Fibroblast of lung (primary cell): Measurements from ENCODE around the gene TMEM179. TPM values are rescaled to one million over a fixed set of nuclear protein-coding genes. Genes with fewer than 3 reads are reported as not detected.

Experiments
- DNase-seq, 2 donors: peaks; one replicate each; pipeline versions ENCODE4 v3.0.0 to v3.0.0-alpha.2; 2010; ENCODE audit warnings: low read depth in 2 of 2
- H2AFZ ChIP-seq: 2 replicates; pipeline ENCODE4 v1.5.1; 2012; ENCODE audit warnings: low read length, control low read depth, inconsistent platforms
- H3K27ac ChIP-seq: 2 replicates; pipeline ENCODE4 v1.5.1; 2011; ENCODE audit warnings: low read length, control low read depth; ENCODE audit not compliant: insufficient read depth
- H3K27me3 ChIP-seq: 2 replicates; pipeline ENCODE4 v1.5.1; 2011; ENCODE audit warnings: mild to moderate bottlenecking, low read length; ENCODE audit not compliant: control insufficient read depth, insufficient read depth
- H3K36me3 ChIP-seq: 2 replicates; pipeline ENCODE4 v1.5.1; 2011; ENCODE audit warnings: low read length; ENCODE audit not compliant: control insufficient read depth, insufficient read depth
- H3K4me1 ChIP-seq: 2 replicates; pipeline ENCODE4 v1.5.1; 2011; ENCODE audit warnings: low read length; ENCODE audit not compliant: control insufficient read depth, insufficient read depth; ENCODE audit errors: extremely low read depth
- H3K4me2 ChIP-seq: 2 replicates; pipeline ENCODE4 v1.5.1; 2011; ENCODE audit warnings: low read length, control low read depth; ENCODE audit not compliant: insufficient read depth; ENCODE audit errors: extremely low read depth
- H3K4me3 ChIP-seq, 4 experiments: fragments of 200-600 bp in 1 of 4; sonication (generic) in 1 of 4; replicated peaks in 1 of 4; 2 replicates each; pipeline ENCODE4 v1.5.1; 2011 to 2016; ENCODE audit warnings: low read length in 4 of 4, low read depth in 3 of 4, mild to moderate bottlenecking in 3 of 4, control low read depth in 2 of 4, inconsistent platforms in 1 of 4, mixed read lengths in 1 of 4; ENCODE audit not compliant: insufficient read depth in 1 of 4; ENCODE audit errors: control extremely low read depth in 1 of 4
- H3K79me2 ChIP-seq: 2 replicates; pipeline ENCODE4 v1.5.1; 2012; ENCODE audit warnings: mild to moderate bottlenecking, low read length, inconsistent platforms; ENCODE audit not compliant: control insufficient read depth, insufficient read depth
- H3K9ac ChIP-seq: 2 replicates; pipeline ENCODE4 v1.5.1; 2011; ENCODE audit warnings: mild to moderate bottlenecking, low read length, control low read depth; ENCODE audit not compliant: insufficient read depth
- H3K9me3 ChIP-seq: 2 replicates; pipeline ENCODE4 v1.5.1; 2012; ENCODE audit warnings: low read depth, low read length; ENCODE audit not compliant: control insufficient read depth, insufficient read depth
- H4K20me1 ChIP-seq: 2 replicates; pipeline ENCODE4 v1.5.1; 2011; ENCODE audit warnings: low read length; ENCODE audit not compliant: control insufficient read depth, insufficient read depth; ENCODE audit errors: extremely low read depth
- EZH2 ChIP-seq: IDR thresholded peaks from 2 replicates; pipeline ENCODE4 v1.5.1; 2012; ENCODE audit warnings: low read length, control low read depth, mild to moderate bottlenecking; ENCODE audit errors: missing control alignments
- polyA plus RNA-seq, 2 donors: library from polyadenylated mRNA; depleted of rRNA in 1 of 2; stranded (reverse) in 1 of 2; unstranded in 1 of 2; fragments of >200 nt; gene quantifications; 2 replicates each; pipeline ENCODE4 v1.2.1, GENCODE V29; 2011 to 2012; ENCODE audit warnings: missing spikeins in 1 of 2
- total RNA-seq: library from RNA; depleted of rRNA; stranded (reverse); fragments of >200 nt; gene quantifications from 2 replicates; pipeline ENCODE4 v1.2.1, GENCODE V29; 2014
- TF ChIP-seq, protein P1 (sequence below), 2 donors: IDR thresholded peaks in 1 of 2; conservative IDR thresholded peaks in 1 of 2; 1 replicate in 1 of 2; 2 replicates in 1 of 2; pipeline ENCODE4 v1.5.1; 2011 to 2012; ENCODE audit warnings: low read length in 2 of 2, control low read depth in 1 of 2, inconsistent platforms in 1 of 2, low read depth in 1 of 2, mild to moderate bottlenecking in 1 of 2

The TMEM179 gene
- total and polyA plus RNA-seq, 2 donors (not counting 1 experiment from before 2014, with no cell fraction given): under 0.01 to 0.03 TPM

DNA sequence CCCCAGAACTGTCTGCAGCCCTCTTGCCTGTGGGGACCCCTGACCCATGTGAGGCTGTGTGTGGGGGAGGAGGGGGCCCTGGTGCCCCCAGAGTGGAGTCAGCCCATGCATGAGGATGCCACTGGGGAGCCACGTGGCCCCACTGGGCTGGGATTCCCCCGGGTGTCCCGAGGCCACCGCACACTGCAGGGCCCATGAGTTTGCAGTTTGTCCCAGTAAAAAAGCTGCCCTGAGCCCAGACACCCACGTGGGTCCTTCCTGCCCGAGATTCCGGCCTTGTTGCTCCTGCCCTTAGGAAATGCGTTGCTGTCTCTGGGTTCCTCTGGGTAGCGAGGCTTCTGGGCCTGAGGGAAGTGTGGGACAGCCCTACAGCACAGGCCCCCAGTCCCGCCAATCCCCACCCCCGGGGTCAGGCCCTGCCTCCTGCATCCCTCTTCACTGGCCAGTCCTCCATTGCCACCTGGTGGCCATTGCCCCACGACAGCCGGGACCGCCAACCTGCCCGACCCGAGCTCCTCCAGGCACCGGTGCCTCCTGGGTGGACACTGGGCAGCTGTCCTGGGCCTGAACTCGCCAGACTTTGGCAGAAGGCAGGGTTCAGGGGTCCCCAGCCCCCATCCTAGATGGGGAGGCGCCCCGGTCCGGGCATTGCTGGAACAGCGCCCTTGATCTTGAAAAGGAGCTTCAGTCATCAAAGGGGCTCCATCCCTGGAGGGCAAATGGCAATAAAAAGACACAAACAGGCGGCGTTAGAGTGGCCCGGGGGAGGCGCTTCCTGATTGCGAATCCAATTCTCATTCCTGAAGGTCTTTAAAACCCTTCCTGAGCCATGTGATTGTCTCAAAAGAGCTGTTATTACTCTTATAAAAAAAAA lies 40.6 kb downstream of the TMEM179 start:
- Histone ChIP-seq H3K36me3 (no peaks in the 10 kb centered on the region), H3K79me2 (no peaks in the 10 kb centered on the region), H3K4me3 (no peak overlapping the region), H2AFZ (no peak overlapping the region), H3K9ac (no peak overlapping the region), H3K4me2 (no peak overlapping the region), H3K27me3 (no peaks in the 10 kb centered on the region), H4K20me1 (no peaks in the 10 kb centered on the region), H3K27ac (no peak overlapping the region), H3K9me3 (no peaks in the 10 kb centered on the region), H3K4me1 (no peaks in the 10 kb centered on the region)
- peak; percentile 32 to 39 for DNase-seq
- TF ChIP-seq, protein P1, sequence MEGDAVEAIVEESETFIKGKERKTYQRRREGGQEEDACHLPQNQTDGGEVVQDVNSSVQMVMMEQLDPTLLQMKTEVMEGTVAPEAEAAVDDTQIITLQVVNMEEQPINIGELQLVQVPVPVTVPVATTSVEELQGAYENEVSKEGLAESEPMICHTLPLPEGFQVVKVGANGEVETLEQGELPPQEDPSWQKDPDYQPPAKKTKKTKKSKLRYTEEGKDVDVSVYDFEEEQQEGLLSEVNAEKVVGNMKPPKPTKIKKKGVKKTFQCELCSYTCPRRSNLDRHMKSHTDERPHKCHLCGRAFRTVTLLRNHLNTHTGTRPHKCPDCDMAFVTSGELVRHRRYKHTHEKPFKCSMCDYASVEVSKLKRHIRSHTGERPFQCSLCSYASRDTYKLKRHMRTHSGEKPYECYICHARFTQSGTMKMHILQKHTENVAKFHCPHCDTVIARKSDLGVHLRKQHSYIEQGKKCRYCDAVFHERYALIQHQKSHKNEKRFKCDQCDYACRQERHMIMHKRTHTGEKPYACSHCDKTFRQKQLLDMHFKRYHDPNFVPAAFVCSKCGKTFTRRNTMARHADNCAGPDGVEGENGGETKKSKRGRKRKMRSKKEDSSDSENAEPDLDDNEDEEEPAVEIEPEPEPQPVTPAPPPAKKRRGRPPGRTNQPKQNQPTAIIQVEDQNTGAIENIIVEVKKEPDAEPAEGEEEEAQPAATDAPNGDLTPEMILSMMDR (conservative IDR thresholded peaks at IDR 0.05 in 1 of 2, IDR thresholded peaks at IDR 0.05 in 1 of 2; ENCODE audit: low read depth in 1 of 2, low read length in 2 of 2): peak; percentile 57 to 58
- TF ChIP-seq EZH2: no peak

DNA sequence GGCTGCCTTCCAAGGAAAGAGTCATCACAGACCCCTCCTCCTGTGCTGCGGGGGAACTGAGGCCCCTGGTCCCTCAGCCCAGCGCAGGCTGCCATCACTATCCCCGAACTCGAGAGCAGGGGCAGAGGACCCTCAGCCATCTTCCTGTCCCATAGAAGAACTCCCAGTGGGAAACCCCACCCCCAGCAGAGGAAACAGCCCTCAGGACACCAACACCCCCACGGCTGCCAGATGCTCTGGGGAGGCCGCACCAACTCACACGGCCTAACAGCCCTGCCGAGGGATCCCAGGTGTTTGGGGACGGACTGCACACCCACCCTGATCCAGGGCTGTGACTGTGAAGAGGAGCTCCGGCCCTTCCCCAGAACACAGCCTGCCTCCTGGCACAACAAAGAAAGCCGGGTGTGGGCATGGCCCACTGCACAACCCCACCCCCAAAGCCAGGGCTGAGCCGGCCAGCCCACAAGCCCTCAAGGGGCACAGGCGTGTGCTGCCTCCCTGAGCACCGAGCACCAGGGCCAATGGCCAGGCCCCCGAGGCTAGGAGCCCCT lies 41.3 kb downstream of the TMEM179 start:
- H3K9me3 ChIP-seq: no peaks in the 10 kb centered on the region
- no peak for DNase-seq
- no peaks in the 10 kb centered on the region for H3K27me3 ChIP-seq
- H2AFZ ChIP-seq: no peak overlapping the region
- H4K20me1 ChIP-seq: no peaks in the 10 kb centered on the region
- no peak overlapping the region for H3K4me3 ChIP-seq
- H3K36me3 ChIP-seq: no peaks in the 10 kb centered on the region
- no peak overlapping the region for H3K4me2 ChIP-seq
- TF ChIP-seq EZH2: no peak
- TF ChIP-seq, protein P1 (conservative IDR thresholded peaks at IDR 0.05 in 1 of 2, IDR thresholded peaks at IDR 0.05 in 1 of 2; ENCODE audit: low read depth in 1 of 2, low read length in 2 of 2): no peak
- H3K9ac ChIP-seq: no peak overlapping the region
- no peak overlapping the region for H3K27ac ChIP-seq
- no peaks in the 10 kb centered on the region for H3K4me1 ChIP-seq
- no peaks in the 10 kb centered on the region for H3K79me2 ChIP-seq

DNA sequence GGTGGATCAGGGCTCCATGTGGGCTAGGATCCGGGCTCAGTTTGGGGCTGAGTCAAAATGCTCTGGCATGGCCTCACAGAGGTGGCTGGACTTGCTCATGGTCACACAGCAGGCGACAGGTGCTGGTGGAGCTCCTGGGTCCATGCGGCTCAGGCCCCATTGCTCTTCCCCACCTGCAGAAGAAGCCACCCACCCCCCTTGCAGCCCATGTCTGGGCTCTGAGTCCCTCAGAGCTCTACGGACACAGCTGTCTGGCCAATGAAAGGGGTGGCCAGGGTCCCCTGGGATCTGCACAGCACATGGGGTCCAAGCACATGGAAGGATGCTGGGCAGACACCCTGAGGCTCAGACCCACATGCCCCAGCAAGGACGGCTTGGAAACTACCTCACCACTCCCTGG lies 42.0 kb downstream of the TMEM179 start:
- Histone ChIP-seq H3K4me3 (no peak overlapping the region), H4K20me1 (no peaks in the 10 kb centered on the region), H3K4me1 (no peaks in the 10 kb centered on the region), H3K9me3 (no peaks in the 10 kb centered on the region), H3K36me3 (no peaks in the 10 kb centered on the region), H3K9ac (no peak overlapping the region), H2AFZ (no peak overlapping the region), H3K79me2 (no peaks in the 10 kb centered on the region), H3K27me3 (no peaks in the 10 kb centered on the region), H3K27ac (no peak overlapping the region), H3K4me2 (no peak overlapping the region)
- no peak for DNase-seq
- no peak for TF ChIP-seq EZH2
- TF ChIP-seq, protein P1 (conservative IDR thresholded peaks at IDR 0.05 in 1 of 2, IDR thresholded peaks at IDR 0.05 in 1 of 2; ENCODE audit: low read depth in 1 of 2, low read length in 2 of 2): no peak
